Smooth muscle cell (in vitro differentiated cells): ENCODE measurements around the gene CNTN6. TPM values are rescaled to one million over a fixed set of nuclear protein-coding genes. Genes with fewer than 3 reads are reported as not detected.

Experiments used
- DNase-seq: peaks from one replicate; lab custom pipeline; 2025; ENCODE audit not compliant: unreplicated experiment; lab: John Stamatoyannopoulos, UW
- H2AFZ ChIP-seq: fragments of 200-600 bp; sonication (generic); 2 replicates; pipeline ENCODE4 v1.6.0; 2016; ENCODE audit warnings: antibody characterized with exemption, low read depth, mild to moderate bottlenecking
- H3F3A ChIP-seq: fragments of 200-600 bp; sonication (generic); 2 replicates; pipeline ENCODE4 v1.6.0; 2017; ENCODE audit warnings: antibody characterized with exemption, low read depth
- H3K27ac ChIP-seq: fragments of 200-600 bp; sonication (generic); 2 replicates; pipeline ENCODE4 v1.5.1; 2016; ENCODE audit warnings: low read depth, mild to moderate bottlenecking
- H3K27me3 ChIP-seq: fragments of 200-600 bp; sonication (generic); 2 replicates; pipeline ENCODE4 v1.6.1; 2016; ENCODE audit warnings: low read depth, mild to moderate bottlenecking
- H3K36me3 ChIP-seq: fragments of 200-600 bp; sonication (generic); 2 replicates; pipeline ENCODE4 v1.5.1; 2016; ENCODE audit warnings: low read depth
- H3K4me1 ChIP-seq: fragments of 200-600 bp; sonication (generic); 2 replicates; pipeline ENCODE4 v1.5.1; 2016; ENCODE audit warnings: low read depth
- H3K4me2 ChIP-seq: fragments of 200-600 bp; sonication (generic); 2 replicates; pipeline ENCODE4 v1.6.0; 2016; ENCODE audit warnings: mild to moderate bottlenecking
- H3K4me3 ChIP-seq: fragments of 200-600 bp; sonication (generic); 2 replicates; pipeline ENCODE4 v1.5.1; 2016; ENCODE audit warnings: mild to moderate bottlenecking
- H3K79me2 ChIP-seq: fragments of 200-600 bp; sonication (generic); 2 replicates; pipeline ENCODE4 v1.6.0; 2016; ENCODE audit warnings: low read depth, mild to moderate bottlenecking
- H3K9ac ChIP-seq: fragments of 200-600 bp; sonication (generic); 2 replicates; pipeline ENCODE4 v1.6.0; 2016; ENCODE audit warnings: low read depth
- H3K9me3 ChIP-seq: fragments of 200-600 bp; sonication (generic); replicated peaks from 2 replicates; pipeline ENCODE4 v1.5.1; 2016; ENCODE audit warnings: low read depth
- H4K20me1 ChIP-seq: fragments of 200-600 bp; sonication (generic); 2 replicates; pipeline ENCODE4 v1.6.0; 2016; ENCODE audit warnings: low read depth
- WGBS: methylation state at CpG from one replicate; pipeline ENCODE4 v1.1.7; 2016; ENCODE audit warnings: low lambda C conversion rate; 5-methylcytosine and 5-hydroxymethylcytosine counted together
- polyA plus RNA-seq: library from polyadenylated mRNA; unstranded; fragments of >200 nt; fragmentation: Nextera tagmentation; extraction: Ambion mirVana; gene quantifications from 2 replicates; pipeline ENCODE4 v1.2.1, GENCODE V29; 2016
- total RNA-seq: library from RNA; depleted of rRNA; stranded (reverse); fragments of >200 nt; gene quantifications from 2 replicates; pipeline ENCODE4 v1.2.3, GENCODE V29; 2014
- TF ChIP-seq, protein P1 (sequence below): fragments of 200-600 bp; sonication (generic); IDR thresholded peaks from 2 replicates; pipeline ENCODE4 v1.5.1; 2017; ENCODE audit warnings: borderline replicate concordance, mild to moderate bottlenecking, antibody characterized with exemption; ENCODE audit not compliant: insufficient read depth, poor library complexity, severe bottlenecking

Gene CNTN6
- total and polyA plus RNA-seq, 2 experiments from 2014 or later: 8.1 to 11.1 TPM

DNA sequence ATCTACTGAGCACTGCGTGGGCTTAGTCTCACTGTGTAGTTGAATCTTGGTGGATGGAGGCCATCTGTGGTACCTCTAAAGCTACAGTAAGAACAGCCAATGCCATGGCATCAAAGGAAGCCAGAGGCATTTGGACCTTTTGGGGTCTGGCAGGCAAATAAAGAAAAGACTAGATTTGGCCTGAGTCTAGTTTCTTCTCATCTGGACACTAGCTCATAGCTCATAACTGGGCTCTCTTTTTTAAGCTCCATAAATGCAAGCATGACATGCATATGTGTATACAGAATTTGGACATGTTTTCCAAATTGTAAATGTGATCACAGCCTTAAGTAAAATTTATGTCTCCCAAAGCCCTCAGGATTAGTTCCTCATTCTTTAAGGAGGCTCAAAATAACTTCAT, 107.5 kb downstream of the CNTN6 start:
- no peaks in the 10 kb centered on the region for H3K27me3 ChIP-seq
- DNase-seq: no peak
- no peak overlapping the region for H3K4me3 ChIP-seq
- no peak overlapping the region for H3K4me2 ChIP-seq
- no peaks in the 10 kb centered on the region for H4K20me1 ChIP-seq
- no peak overlapping the region for H3K27ac ChIP-seq
- H3K9ac ChIP-seq: no peak overlapping the region
- H3K9me3 ChIP-seq: no peaks in the 10 kb centered on the region
- TF ChIP-seq, protein P1, sequence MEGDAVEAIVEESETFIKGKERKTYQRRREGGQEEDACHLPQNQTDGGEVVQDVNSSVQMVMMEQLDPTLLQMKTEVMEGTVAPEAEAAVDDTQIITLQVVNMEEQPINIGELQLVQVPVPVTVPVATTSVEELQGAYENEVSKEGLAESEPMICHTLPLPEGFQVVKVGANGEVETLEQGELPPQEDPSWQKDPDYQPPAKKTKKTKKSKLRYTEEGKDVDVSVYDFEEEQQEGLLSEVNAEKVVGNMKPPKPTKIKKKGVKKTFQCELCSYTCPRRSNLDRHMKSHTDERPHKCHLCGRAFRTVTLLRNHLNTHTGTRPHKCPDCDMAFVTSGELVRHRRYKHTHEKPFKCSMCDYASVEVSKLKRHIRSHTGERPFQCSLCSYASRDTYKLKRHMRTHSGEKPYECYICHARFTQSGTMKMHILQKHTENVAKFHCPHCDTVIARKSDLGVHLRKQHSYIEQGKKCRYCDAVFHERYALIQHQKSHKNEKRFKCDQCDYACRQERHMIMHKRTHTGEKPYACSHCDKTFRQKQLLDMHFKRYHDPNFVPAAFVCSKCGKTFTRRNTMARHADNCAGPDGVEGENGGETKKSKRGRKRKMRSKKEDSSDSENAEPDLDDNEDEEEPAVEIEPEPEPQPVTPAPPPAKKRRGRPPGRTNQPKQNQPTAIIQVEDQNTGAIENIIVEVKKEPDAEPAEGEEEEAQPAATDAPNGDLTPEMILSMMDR: no peak
- no peak overlapping the region for H2AFZ ChIP-seq
- H3K79me2 ChIP-seq: no peaks in the 10 kb centered on the region
- H3F3A ChIP-seq: no peaks in the 10 kb centered on the region
- no peaks in the 10 kb centered on the region for H3K36me3 ChIP-seq
- peaks cover 11% of the 10 kb centered on the region for H3K4me1 ChIP-seq
- WGBS: 96% methylated on average over 1 of the region's 1 CpG

DNA sequence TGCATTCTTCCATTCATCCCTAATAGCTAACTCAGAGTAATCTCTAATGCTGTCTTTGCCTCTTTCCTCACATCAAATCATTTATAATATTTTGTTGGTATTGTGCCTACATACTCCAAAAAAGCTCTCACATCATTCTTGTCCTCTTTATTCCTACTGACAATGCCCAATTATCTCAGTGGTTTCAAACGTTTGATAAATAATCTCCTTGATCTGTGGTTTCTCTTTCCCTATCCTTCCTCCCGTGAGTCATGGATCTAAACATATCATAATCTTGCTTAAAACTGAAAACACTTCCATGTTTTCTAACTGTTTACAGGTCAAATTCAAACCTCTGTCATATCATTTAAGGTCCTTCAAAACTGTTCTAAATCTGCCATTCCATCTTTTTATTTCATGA, 115.1 kb downstream of the CNTN6 start:
- 33% methylated on average over 2 of the region's 2 CpGs for WGBS
- Histone ChIP-seq H3K79me2 (no peaks in the 10 kb centered on the region), H2AFZ (no peak overlapping the region), H4K20me1 (no peaks in the 10 kb centered on the region), H3K36me3 (no peaks in the 10 kb centered on the region), H3K27me3 (no peaks in the 10 kb centered on the region), H3K4me3 (no peak overlapping the region), H3K9me3 (no peaks in the 10 kb centered on the region), H3K27ac (no peak overlapping the region), H3K9ac (no peak overlapping the region), H3K4me2 (peak overlapping the region; percentile 29), H3F3A (no peaks in the 10 kb centered on the region), H3K4me1 (no peaks in the 10 kb centered on the region)
- TF ChIP-seq, protein P1: no peak
- no peak for DNase-seq

DNA sequence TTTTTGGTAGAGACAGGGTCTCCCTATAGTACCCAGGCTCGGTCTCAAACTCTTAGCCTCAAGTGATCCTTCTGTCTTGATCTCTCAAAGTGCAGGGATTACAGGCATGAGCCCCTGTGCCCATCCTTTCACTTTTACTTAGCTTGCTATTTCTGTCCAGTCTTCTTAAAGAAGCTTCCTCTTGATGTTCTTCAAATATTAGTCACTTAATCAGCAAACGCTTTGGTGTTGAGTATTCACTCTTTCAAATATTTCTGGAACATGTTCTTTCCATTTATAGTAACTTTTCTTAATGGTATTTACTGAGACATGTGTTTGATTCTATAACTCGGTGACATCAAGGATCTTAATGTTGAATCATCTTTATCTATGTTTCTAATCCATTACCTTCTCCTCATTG, 122.1 kb downstream of the CNTN6 start:
- H3K27me3 ChIP-seq: no peaks in the 10 kb centered on the region
- H3K4me2 ChIP-seq: peak overlapping the region; percentile 77
- DNase-seq: no peak
- H3K36me3 ChIP-seq: no peaks in the 10 kb centered on the region
- H3K9ac ChIP-seq: peak overlapping the region; percentile 1
- TF ChIP-seq, protein P1: no peak
- no peaks in the 10 kb centered on the region for H3K4me1 ChIP-seq
- H3K27ac ChIP-seq: peak overlapping the region; percentile 29
- 37% methylated on average over 3 of the region's 3 CpGs for WGBS
- H4K20me1 ChIP-seq: no peaks in the 10 kb centered on the region
- H3K4me3 ChIP-seq: no peak overlapping the region
- no peaks in the 10 kb centered on the region for H3F3A ChIP-seq
- no peaks in the 10 kb centered on the region for H3K79me2 ChIP-seq
- peak overlapping the region; percentile 9 for H2AFZ ChIP-seq
- no peaks in the 10 kb centered on the region for H3K9me3 ChIP-seq

GRCh38 chr3:1216856-1217255, 124.0 kb downstream of the CNTN6 start:
- Histone ChIP-seq H3F3A (no peaks in the 10 kb centered on the region), H3K27ac (no peak overlapping the region), H3K9ac (no peak overlapping the region), H3K36me3 (no peaks in the 10 kb centered on the region), H3K9me3 (no peaks in the 10 kb centered on the region), H3K4me2 (no peak overlapping the region), H3K27me3 (no peaks in the 10 kb centered on the region), H4K20me1 (no peaks in the 10 kb centered on the region), H3K79me2 (no peaks in the 10 kb centered on the region), H3K4me1 (no peaks in the 10 kb centered on the region), H3K4me3 (no peak overlapping the region), H2AFZ (no peak overlapping the region)
- TF ChIP-seq, protein P1: no peak
- no peak for DNase-seq
- 77% methylated on average over 1 of the region's 1 CpG for WGBS
